Suprapubic skin (tissue), 4 donors: Measurements from ENCODE around the gene SETBP1. TPM values are rescaled to one million over a fixed set of nuclear protein-coding genes. Genes with fewer than 3 reads are reported as not detected.
A peak's percentile ranks its signal among the peaks of the same experiment; 100 is the strongest.

Experiments
- DNase-seq, 2 donors: peaks; one replicate each; pipeline ENCODE4 v3.0.0-alpha.2; 2019; ENCODE audit warnings: low spot score in 2 of 2
- H3K27ac ChIP-seq: fragments of 200-600 bp; sonication (generic); one replicate; pipeline ENCODE4 v1.5.1; 2019
- H3K27me3 ChIP-seq: fragments of 200-600 bp; sonication (generic); one replicate; pipeline ENCODE4 v1.5.1; 2019
- H3K36me3 ChIP-seq: fragments of 200-600 bp; sonication (generic); one replicate; pipeline ENCODE4 v1.5.1; 2019
- H3K4me1 ChIP-seq: fragments of 200-600 bp; sonication (generic); one replicate; pipeline ENCODE4 v1.5.1; 2019
- H3K4me3 ChIP-seq: fragments of 200-600 bp; sonication (generic); one replicate; pipeline ENCODE4 v1.5.1; 2019; ENCODE audit warnings: mild to moderate bottlenecking
- H3K9me3 ChIP-seq: fragments of 200-600 bp; sonication (generic); one replicate; pipeline ENCODE4 v1.5.1; 2019
- CTCF ChIP-seq, 2 donors: fragments of 200-600 bp in 1 of 2; fragments of 450-650 bp in 1 of 2; sonication (generic) in 1 of 2; IDR thresholded peaks; one replicate each; pipeline ENCODE4 v1.5.1; 2016 to 2019; ENCODE audit warnings: antibody characterized with exemption in 2 of 2, mild to moderate bottlenecking in 1 of 2, moderate library complexity in 1 of 2
- EP300 ChIP-seq: sonication (generic); formaldehyde crosslinking; IDR thresholded peaks from one replicate; pipeline ENCODE4 v1.6.1; 2017; ENCODE audit warnings: antibody characterized with exemption
- POLR2A ChIP-seq, 2 donors: fragments of 450-650 bp; IDR thresholded peaks; one replicate each; pipeline ENCODE4 v1.6.1; 2017; ENCODE audit warnings: antibody characterized with exemption in 2 of 2, mild to moderate bottlenecking in 2 of 2, moderate library complexity in 2 of 2
- POLR2AphosphoS5 ChIP-seq, 3 donors: sonication (generic); formaldehyde crosslinking; IDR thresholded peaks; one replicate each; pipeline ENCODE4 v1.6.1; 2017; ENCODE audit warnings: antibody characterized with exemption in 3 of 3
- WGBS: methylation state at CpG from one replicate; pipeline ENCODE4 v1.1.5; 2018; 5-methylcytosine and 5-hydroxymethylcytosine counted together
- total RNA-seq, 4 donors: library from RNA; depleted of rRNA; stranded (reverse); fragments of >200 nt; gene quantifications; one replicate each; pipeline ENCODE4 v1.1.0, GENCODE V29; 2016

Gene SETBP1
- total RNA-seq, 4 donors from 2014 or later: 13.1 to 25.6 (median 17.2) TPM

GRCh38 chr18:44678725-44679055, 2.0 kb upstream of the SETBP1 start:
- no peaks in the 10 kb centered on the region for H3K9me3 ChIP-seq
- peaks cover 37% of the 10 kb centered on the region for H3K4me1 ChIP-seq
- H3K27ac ChIP-seq: peak overlapping the region; percentile 98
- 5% methylated on average over 7 of the region's 7 CpGs for WGBS
- H3K36me3 ChIP-seq: no peaks in the 10 kb centered on the region
- peak overlapping the region; percentile 93 for H3K4me3 ChIP-seq
- H3K27me3 ChIP-seq: no peaks in the 10 kb centered on the region
- TF ChIP-seq POLR2A (IDR thresholded peaks at IDR 0.05): no peak
- no peak for TF ChIP-seq POLR2AphosphoS5 (IDR thresholded peaks at IDR 0.05)
- no peak for TF ChIP-seq CTCF (IDR thresholded peaks at IDR 0.05)
- TF ChIP-seq EP300: no peak
- DNase-seq: no peak

GRCh38 chr18:44679056-44679913, 1.4 kb upstream of the SETBP1 start:
- Histone ChIP-seq H3K4me1 (peaks cover 41% of the 10 kb centered on the region), H3K36me3 (no peaks in the 10 kb centered on the region), H3K9me3 (no peaks in the 10 kb centered on the region), H3K27ac (peak overlapping the region; percentile 98), H3K27me3 (no peaks in the 10 kb centered on the region), H3K4me3 (peak overlapping the region; percentile 93)
- TF ChIP-seq EP300: no peak
- peak in 1 of 3 donors; percentile 8 for TF ChIP-seq POLR2AphosphoS5 (IDR thresholded peaks at IDR 0.05)
- TF ChIP-seq CTCF (IDR thresholded peaks at IDR 0.05): peak; percentile 13 to 61
- peak in 1 of 2 donors; percentile 70 for TF ChIP-seq POLR2A (IDR thresholded peaks at IDR 0.05)
- peak; percentile 85 to 88 for DNase-seq
- under 1% methylated on average over 80 of the region's 102 CpGs for WGBS

- Histone ChIP-seq H3K27ac (peak overlapping the region; percentile 98), H3K9me3 (no peaks in the 10 kb centered on the region), H3K27me3 (no peaks in the 10 kb centered on the region), H3K4me3 (peak overlapping the region; percentile 93), H3K4me1 (peaks cover 43% of the 10 kb centered on the region), H3K36me3 (no peaks in the 10 kb centered on the region)
- WGBS: 0% methylated on average over 25 of the region's 41 CpGs
- DNase-seq: peak in 1 of 2 donors; percentile 84
- TF ChIP-seq POLR2AphosphoS5 (IDR thresholded peaks at IDR 0.05): no peak
- no peak for TF ChIP-seq POLR2A (IDR thresholded peaks at IDR 0.05)
- no peak for TF ChIP-seq EP300
- TF ChIP-seq CTCF (IDR thresholded peaks at IDR 0.05): no peak
These were observed 795 bp upstream of the SETBP1 start for GRCh38 chr18:44679914-44680272.

GRCh38 chr18:44681076-44681970, 635 bp downstream of the SETBP1 start:
- no peak for DNase-seq
- TF ChIP-seq CTCF (IDR thresholded peaks at IDR 0.05) (no peak), POLR2A (IDR thresholded peaks at IDR 0.05) (no peak), POLR2AphosphoS5 (IDR thresholded peaks at IDR 0.05) (no peak), EP300 (no peak)
- no peaks in the 10 kb centered on the region for H3K36me3 ChIP-seq
- H3K27ac ChIP-seq: peak overlapping the region; percentile 98
- H3K27me3 ChIP-seq: no peaks in the 10 kb centered on the region
- H3K4me1 ChIP-seq: peaks cover 46% of the 10 kb centered on the region
- H3K4me3 ChIP-seq: peak overlapping the region; percentile 93
- 3% methylated on average over 24 of the region's 24 CpGs for WGBS
- no peaks in the 10 kb centered on the region for H3K9me3 ChIP-seq
